CD4-positive, alpha-beta T cell treated with Interleukin-17A for 4 hours (primary cell): ENCODE results near the gene NSUN5.
"Not testable (repeated sequence)": the region's sequence is repeated elsewhere in the genome, so short reads cannot be mapped to it uniquely, and the experiment has no call there.

ENCODE experiments used
- DNase-seq: peaks from one replicate; pipeline ENCODE4 v3.0.0-alpha.2; 2020; ENCODE audit warnings: mixed read lengths

The NSUN5 gene

GRCh38 chr7:73266719-73267368 lies 41.8 kb downstream of the NSUN5 start:
- DNase-seq = not testable (repeated sequence)

- not testable (repeated sequence) for DNase-seq
Observed at GRCh38 chr7:73262416-73262815, 46.2 kb downstream of the NSUN5 start.
